HG03159 (cell line): ENCODE data around the gene LPP.

ENCODE experiments used
- ATAC-seq: cut with Tn5 transposase; IDR thresholded peaks from one replicate; pipeline ENCODE4 v1.9.1; 2021; ENCODE audit warnings: mild to moderate bottlenecking, moderate library complexity; ENCODE audit not compliant: unreplicated experiment

Gene LPP

DNA sequence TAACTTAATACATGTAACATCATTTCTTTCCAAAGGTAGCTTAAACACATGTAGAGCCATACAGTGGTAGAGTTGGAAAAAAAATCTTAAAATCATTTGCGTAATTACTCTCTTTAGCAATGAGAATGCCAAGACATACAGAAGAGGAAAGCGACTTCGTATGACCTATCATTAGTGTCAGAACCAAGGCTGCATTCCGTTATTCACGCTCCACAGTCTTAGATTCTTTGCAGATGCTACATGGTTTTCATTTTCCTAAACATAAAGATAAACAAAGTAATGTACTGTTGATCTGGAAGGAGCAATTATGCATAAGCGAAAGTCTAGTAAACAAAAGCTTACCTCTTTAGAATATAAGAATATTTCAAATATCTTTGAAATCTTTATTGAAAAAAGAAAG, 607.5 kb downstream of the LPP start:
- ATAC-seq = no peak

DNA sequence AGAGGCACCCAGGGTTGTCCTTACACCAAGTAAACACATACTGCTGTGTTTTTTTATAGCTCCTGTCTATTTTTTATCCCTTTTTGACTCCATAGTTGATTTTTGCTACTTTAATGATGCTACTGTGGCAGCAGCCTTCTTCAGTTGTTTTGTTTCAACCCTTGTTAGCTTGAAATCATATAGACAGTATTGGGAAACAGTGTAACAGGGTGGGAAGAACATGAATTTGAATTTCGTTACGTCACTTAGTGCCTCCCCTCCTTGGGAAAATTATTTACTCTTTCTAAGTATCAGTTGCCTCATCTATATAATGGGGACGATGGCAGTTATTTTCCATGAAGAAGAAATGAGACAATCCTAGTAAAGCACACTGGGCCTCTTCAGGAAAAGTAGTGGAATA, 608.0 kb downstream of the LPP start:
- ATAC-seq = no peak

DNA sequence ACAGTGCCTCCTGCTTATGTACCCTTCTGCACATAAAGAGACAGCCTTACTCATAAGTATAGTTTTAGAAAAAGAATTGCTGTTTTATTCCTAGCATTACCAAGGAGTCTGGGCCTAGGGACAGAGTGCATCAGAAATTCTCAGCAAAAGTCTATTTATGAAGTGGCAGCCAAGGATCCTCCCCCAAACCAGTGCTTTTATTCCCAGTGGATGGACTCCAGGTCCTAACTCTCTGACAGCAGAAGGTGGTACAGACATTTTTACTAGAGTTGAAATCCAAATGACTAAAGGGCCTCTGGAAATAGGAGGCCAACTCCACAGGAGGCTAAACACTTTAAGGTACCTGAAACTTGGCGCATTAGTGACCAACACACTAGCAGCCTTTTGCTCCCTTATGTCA, 610.7 kb downstream of the LPP start:
- ATAC-seq = no peak

DNA sequence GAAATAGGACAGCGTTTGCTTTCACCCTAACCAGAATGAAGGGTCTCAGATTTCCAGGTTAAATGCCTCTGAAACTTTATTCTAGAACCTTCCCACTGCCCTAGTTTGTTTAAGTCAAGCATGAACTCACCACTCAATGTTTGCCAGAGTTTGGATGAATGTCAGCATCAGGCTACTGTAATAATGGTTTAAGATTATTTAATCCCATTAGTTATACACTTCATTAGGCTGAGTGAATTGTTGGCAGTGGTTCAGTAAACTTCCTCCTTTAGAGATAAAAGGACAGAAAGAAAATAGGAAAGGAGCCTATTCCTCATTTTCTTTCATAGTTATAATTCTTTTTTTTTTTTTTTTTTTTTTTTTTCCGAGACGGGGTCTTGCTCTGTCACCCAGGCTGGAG, 615.9 kb downstream of the LPP start:
- ATAC-seq = no peak

DNA sequence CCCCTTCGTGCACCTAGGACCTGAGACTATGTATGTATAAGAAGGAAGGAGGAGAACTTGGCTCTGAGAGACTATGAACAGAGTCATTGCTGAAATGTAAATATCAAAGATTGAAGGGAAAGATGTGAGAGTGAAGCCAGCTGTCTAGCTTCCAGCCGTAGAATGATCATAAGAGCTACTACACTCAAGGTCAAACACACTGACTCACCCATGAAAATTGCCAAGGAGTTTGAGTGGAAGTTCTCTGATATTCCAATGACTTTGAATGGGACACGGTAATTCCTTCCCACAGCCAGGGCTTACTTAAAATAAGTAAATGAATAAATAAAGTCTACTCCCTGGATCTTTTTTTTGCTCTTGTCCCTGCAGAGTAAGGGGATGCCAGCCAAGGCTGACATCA, 618.9 kb downstream of the LPP start:
- ATAC-seq = no peak

DNA sequence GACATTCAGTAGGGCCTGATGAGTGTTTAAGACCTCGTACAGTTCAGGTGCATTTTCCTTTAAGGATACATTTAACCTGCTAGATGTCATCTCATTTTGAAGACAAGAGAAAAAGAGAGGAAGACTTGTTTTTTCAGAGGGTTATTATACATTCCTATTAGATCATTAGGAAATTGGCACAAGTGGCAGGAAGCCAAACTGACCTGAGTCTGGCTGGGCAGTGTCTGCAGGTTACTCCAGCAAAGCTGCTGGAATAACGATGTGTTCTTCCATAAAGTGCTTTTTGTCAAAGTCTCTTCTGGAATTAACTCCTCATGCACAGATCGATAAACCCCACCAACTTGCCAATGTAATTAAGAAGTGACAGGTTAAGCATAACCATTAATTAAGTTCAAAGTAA, 621.5 kb downstream of the LPP start:
- no peak for ATAC-seq

DNA sequence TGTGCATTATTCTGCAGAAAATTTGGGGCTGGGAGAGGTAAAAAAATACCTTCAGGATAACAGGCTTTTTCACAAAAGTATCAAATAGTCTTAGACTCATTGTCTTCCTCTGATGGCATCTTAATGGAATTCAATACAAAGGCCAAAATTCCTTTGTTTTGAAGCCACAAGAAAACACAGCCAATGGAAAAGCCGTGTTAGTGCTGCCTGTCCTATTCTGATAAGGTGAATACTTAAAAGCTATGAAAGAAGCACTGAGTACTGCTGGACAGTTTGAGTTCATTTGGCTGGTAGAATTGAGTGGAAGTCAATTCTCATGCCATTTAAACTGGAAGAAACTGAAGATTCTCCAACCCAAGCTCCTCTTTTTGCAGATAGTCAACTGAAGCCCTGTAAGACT, 622.5 kb downstream of the LPP start:
- ATAC-seq = no peak

DNA sequence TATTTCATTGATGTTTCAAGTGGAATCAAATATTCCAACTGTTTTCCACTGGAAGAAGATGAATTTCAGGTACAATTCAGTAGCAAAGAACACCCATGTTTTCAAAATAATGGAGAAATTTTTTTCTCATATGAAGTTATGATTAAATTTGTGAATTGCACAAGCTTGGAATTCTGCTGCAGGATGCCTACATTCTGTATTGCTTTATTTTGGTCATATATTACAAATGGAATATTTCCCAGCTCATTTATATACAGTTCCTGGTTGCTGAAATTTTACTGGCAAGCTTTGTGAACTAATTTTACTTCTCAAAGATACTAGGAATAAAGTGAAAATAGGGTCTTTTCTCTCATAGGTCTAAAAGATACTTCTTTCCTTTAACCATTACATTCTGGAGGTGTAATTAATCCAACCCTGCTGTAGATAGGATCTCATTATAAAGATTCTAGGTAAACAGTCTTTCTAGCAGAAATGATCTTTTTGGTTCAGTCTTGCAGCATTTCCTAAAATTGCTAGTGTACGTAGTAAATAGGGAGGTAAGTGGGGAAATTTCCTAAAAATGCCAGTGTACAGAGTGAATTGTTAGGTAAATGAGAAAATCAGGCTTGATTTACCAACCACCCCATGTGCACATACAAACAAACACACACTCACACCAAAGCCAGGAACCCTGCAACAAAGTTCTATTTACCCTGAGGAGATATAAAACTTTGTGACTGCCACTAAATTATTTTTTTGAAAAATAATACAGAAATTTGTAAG, 624.3 kb downstream of the LPP start:
- ATAC-seq = no peak

DNA sequence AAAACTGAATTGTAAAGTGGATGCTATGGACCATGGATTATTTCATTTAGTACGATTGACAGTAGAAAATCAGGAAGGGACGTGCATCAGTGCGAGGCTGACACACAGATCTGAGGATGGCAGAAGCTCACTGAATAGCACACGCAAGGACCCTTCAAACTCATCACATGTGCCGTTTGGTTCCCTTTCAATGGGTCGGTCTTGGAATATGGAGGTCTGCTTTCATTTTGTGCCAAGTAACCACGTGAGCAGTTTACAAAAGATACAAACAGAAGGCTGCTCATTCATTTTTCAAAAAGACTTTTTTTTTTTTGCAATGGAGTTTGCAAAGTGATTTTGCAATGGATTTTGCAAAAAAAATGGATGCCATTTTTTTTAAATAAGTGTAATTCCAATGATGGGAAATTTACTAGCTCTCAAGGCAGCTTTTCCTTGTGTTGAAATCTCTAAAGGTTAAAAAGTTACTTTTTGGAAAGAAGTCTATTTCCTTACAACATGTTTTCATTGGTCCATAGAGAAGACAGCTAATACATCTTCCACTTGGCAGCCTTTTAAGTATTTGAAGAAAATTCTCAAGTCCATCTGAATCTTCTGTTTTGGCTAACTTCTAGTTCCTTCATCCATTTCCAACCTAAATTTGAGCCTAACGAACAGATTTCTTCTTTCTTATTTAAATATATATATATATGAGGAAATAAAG, 625.5 kb downstream of the LPP start:
- ATAC-seq = no peak

DNA sequence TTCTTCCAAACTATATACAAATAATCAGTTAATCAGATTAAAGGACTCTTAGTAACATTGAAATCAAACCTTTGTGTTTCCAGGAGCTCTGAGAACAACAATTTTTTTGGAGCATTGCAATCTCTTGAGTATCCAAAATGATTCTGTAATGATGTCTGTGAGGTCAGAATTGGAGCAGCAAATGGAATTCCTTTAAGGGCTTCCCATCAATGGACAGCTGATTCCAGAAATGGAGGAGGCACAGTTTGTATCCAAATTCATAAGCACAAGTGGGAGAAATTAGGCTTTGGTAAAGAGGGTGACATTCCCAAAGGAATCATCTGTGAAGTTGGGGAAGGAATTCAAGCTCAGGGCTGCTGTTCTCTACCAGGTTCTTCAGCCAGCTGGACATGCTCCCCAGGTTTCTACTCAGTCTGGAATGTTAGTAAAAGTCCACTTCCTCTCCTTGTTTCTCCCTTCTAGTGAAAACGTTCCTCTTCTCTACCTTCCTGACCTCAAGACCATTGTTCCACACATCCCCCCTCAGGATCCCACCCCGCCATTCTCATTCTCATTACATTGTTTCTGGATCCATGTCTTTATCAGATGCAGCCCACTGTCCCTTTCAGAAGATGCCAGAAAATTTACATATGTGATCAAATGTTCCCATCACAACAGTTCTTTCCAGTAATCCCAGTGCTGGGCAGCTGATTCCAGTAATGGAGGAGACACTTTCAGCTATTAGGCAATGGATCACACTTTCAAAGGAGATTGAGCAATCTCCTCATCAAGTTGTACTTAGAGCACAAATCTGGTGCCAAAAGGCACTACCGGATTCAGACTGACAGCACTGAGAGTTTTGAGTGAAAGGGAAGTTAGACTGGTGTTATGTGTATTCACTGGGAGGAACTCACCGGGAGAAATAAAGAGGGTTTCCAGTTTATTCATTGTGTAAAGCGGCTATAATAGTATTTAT, 626.5 kb downstream of the LPP start:
- no peak for ATAC-seq

DNA sequence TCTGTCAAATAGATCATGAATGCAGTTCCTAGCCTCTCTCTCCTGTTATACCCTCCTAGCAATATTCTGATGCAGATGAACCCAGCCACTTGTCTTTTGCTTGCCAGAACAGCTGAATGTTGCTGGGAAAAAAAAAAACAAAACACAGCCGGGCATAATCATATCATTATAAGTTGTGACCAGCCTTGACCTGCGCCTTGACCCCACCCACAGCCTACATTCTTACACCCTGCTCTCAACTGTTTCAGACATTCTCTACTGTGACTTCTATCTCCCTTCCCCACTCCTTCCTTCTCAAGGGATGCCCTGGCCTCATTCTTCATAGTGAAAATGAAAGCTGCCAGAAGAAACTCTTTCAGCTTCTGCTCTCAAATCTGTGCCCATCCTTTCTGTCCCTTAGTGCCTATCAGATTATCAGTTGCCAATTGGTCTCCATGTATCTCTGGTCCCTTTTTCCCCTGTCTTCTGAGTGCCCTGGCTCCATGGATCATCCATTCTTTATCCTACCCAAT, 628.7 kb downstream of the LPP start:
- ATAC-seq = no peak

DNA sequence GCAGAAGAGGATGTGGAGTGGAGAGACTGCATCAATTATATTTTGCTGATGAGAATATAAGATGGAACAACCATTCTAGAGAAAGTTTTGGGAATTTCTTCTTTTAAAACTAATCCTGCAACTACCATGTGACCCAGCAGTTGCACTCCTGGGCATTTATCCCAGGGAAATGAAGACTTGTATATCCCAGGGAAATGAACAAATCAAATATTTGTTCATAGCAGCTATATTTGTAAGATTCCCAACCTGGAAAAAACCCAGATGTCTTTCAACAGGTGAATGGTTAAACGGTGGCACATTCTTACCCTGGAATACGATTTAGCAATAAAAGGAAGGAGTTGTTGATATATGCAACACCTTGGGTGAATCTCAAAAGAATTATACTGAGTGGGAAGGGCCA, 632.5 kb downstream of the LPP start:
- ATAC-seq = no peak

DNA sequence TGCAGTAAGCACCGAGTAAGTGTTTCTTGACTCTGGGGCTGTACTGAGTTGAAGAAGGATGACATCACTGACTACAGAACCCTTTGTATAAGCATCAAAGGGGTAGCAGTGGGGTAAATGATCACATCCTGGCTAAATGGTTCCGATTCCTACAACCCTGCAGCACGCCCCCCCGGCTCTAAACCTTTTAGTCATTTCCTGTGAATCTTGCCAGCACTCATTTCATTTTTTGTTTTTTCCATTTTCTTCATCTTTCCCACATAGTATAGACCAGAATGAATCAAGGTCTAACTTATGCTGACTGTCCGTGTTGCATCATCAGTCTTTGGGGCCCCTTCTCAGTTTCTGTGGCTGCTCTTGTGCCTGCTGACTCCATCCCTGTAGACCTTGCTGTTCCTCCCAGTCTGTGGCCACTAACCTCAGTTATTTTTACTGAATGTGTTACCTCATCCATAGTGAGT, 634.7 kb downstream of the LPP start:
- no peak for ATAC-seq

DNA sequence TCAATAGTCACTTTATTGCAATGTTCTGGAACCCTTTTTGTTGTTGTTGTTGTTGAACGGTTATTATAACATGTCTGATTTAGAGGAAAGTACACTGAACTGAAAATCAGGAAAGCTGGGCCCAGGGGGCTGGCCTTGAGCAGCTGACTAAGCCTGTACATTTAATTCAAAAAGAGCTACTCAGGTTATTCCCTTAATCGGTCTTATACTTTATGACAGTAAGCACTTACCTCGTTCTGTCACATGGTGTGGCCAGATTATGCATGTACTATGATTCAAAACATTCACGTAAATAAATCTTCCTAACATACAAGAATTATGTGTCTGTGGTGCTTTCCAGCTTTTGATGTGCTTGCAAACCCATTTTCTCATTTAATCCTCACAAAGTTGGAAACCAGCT, 635.3 kb downstream of the LPP start:
- ATAC-seq = no peak

DNA sequence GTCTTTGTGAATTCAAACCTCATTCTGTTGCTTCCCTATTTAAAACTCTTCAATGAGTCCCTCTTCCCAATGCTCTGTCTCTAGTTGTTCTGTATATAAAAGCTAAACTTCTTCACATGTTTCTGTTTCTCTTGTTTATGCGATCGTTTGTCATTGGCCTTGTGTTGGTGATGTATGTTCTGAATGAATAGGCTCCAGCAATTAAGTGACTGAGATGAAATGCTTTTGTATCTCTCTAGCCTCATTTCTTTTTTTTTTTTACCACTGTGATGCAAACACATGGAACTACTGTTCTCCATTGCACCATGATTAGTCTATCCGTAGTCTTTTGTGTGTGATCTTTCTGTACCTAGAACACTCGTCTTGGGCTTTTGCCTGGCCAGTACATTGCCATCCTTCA, 637.4 kb downstream of the LPP start:
- ATAC-seq = no peak

DNA sequence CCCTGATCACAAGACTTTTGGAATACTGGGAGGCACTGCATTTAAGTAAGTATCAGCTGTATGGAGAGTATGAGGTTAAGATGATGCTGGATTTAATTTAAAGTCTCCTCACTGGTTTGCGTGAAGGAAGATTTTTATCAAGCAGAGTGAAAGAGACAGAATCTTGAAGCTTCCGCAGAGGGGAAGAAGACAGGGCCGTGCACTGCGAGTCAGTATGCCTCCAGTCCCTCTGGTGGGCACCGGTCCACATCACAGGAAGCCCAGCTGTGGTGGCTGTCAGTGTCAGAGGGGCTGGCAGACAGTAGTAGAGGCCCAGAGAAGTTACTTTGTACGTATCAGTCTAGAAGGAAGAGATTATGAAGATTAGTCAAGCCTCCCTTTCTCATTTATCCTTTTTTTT, 638.8 kb downstream of the LPP start:
- ATAC-seq = no peak

DNA sequence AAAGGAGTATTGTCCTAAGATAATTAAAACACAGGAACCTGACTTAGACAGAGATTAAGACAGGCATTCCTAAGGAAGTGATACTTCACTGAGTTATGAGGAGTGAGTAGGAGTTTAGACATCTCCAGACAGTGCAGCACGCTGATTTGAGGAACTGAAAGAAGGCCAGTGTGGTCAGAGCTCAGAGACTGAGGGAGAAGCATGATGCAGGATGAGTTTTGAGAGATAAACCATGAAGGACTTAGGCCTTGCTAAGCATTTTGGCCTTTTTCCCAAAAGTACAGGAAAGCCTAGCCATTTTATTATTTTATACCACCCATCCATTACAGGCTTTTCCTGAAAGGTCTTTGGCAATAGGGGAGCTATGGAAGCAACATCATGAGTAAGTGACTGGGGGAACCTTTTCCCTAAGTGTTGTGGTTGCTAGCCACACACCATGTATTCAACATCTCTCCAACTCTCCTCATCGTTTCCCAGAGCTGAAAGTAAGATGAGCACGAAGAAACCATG, 642.2 kb downstream of the LPP start:
- ATAC-seq = no peak

DNA sequence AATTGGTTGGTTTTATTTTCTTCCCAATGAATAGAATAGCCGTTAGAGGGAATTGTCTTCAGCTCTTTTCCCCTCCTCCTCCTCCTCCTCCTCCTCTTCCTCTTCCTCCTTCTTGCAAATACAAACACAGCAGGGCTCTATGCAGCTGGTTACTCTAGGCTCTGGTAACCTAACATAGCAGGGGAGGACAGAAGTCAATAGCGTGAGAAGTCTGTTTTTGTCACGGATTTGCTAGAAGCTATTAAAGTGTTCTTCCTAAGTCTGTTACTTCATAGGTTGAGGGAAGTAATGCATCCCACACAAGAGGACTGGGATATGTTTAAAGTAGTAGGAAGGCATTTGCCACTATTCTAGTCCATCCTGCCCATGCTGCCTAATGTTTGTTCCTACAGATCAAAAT, 643.1 kb downstream of the LPP start:
- ATAC-seq = no peak

DNA sequence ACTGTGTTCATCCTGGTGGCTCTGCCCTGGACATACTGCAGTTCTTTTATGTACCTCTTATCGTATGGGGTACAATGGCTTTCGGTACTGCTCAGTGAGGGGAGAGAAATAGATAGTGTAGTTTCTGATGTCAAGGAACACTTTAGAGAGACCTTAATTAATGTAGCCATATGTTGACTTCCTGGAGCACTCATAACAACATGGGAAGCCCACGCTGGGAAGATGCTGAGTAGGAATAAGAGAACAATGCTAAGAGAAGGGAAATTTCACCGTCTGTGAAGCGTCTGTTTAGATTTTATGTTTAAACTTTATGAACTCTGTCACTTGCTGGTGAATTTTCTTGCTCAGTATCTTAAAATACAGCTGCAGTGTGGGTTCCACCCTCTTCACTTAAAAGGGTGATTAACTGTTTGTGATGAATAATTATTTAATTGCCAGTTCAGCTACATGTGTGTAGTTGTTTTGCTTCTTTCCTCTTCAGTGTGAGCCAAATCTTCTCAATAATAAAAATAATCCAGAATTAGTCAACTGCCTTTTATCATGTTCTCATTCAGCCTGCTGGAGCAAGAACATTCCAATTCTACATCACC, 644.7 kb downstream of the LPP start:
- no peak for ATAC-seq

DNA sequence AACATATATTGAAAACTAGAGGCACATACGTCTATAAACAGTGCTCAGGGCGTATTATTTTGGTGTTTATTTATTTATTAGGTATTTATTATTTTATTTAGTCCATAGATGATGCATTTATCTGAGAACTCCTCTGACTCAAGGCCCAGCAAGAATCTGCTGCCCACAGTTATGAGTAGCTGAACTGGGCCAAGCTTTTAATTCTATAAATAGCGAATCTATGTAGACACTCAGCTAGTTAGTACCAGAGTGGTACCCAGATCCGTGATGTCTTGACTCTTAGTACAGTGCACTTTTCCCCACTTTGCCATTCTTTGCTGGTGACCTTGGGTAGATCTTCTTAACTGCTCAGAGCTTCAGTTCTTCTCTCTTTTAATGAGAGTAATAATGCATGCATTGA, 647.4 kb downstream of the LPP start:
- no peak for ATAC-seq

DNA sequence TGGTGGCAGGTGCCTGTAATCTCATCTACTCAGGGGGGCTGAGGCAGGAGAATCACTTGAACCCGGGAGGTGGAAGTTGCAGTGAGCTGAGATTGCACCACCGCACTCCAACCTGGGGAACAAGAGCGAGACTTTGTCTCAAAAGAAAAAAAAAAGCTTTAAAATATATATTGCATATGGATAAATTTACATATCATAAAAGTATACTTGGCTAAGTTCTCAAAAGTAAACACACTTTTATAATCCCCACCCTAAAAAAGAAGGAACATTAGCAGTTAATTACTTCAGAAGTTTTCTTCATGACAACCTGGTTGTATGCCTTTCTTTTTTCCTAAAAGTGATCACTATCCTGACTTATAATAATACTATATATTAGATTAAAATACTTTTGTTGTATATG, 648.7 kb downstream of the LPP start:
- no peak for ATAC-seq
